ENCODE measurements around the gene CHID1.

GRCh38 chr11:867856-868358 is 42.7 kb downstream of the CHID1 start:
- no peak for TF ChIP-seq POLR2AphosphoS5 (IDR thresholded peaks at IDR 0.05)
- no peak for TF ChIP-seq CTCF (IDR thresholded peaks at IDR 0.05)

All from upper lobe of left lung (tissue), 4 donors.